MV-4-11 (cell line): ENCODE data around the gene GLIPR1L2.
"Not testable (repeated sequence)": the region's sequence is repeated elsewhere in the genome, so short reads cannot be mapped to it uniquely, and the experiment has no call there.

Experiments
- DNase-seq: peaks from one replicate; lab custom pipeline; 2025; lab: John Stamatoyannopoulos, UW

Gene GLIPR1L2

DNA sequence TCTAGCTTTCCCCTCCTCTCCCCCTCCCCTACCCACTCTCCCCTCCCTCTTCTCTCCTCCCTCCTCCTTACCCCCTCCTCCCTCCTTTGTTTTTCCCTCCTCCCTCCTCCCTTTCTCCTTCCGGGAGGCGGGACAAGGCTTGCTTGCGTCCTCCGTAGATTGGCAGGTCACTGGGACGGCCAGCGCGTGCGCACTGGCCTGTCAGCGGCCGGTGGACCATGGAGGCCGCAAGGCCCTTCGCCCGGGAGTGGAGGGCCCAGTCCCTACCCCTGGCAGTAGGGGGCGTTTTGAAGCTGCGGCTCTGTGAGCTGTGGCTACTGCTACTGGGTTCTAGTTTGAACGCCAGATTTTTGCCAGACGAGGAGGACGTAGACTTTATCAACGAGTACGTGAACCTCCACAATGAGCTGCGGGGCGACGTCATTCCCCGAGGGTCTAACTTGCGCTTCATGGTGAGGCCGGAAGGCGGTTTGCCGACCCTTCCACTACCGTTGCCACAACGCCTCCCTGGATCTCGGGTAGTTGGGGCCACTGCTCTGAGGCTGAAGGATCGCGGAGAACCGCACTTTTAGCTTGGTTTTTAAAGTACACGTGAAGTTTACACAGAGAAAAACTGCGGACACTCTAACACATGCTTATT lies at the start of gene GLIPR1L2:
Gene GLIPR1L2, plus strand, starts transcription at position 191 of the 640 bp plus-strand sequence. Its CDS starts 28 bp downstream, at position 219.
- DNase-seq: peak; percentile 89

GRCh38 chr12:75341873-75342272 lies 49.0 kb upstream of the GLIPR1L2 start:
- DNase-seq: no peak

- no peak for DNase-seq
Measured at GRCh38 chr12:75345531-75345930, 45.4 kb upstream of the GLIPR1L2 start.

DNA sequence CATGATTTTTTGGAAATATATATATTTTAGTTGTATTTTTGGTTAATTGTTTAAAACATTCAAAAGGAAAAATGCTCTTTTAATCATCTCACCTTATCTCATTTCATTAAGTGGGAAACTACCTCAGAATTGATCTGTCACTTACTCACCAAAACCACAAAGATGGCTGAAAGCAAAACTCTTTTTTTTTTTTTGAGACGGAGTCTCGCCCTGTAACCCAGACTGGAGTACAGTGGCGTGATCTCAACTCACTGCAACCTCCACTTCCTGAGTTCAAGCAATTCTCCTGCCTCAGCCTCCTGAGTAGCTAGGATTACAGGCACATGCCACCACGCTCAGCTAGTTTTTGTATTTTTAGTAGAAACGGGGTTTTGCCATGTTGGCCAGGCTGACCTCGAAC lies 44.7 kb upstream of the GLIPR1L2 start:
- not testable (repeated sequence) for DNase-seq

DNA sequence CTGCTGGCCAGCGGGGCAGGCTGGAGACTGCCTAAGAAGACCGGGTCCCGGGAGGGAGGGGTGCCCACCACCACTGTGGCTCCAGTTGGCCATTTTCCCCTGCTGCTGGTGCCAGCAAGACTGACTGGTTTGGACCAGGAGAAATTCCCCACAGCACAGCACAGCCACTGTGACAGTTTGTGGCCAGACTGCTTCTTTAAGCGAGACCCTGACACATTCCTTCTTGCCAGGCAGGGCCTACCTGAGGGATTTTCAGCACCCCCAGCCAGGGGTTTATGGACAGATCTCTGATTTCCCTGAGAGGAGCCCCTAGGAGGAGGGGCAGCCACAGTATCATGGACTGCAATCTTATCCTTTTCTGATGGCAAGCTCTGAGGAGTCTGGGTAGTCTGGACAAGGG lies 40.9 kb upstream of the GLIPR1L2 start:
- no peak for DNase-seq

DNA sequence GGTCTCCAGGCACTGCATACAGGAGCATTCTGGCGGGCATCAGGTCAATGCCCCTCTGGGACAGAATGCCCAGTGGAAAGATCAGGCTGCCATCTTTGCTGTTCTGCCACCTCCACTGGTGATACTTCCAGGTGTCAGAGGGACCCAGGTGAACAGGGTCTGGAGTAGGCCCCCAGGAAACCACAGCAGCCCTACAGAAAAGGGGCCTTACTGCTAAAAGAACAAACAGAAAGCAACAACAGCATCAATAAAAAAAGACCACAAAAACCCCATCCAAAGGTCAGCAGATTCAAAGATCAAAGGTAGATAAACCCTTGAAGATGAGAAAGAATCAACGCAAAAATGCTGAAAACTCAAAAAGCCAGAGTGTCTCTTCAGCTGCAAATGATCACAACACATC lies 40.5 kb upstream of the GLIPR1L2 start:
- no peak for DNase-seq

- no peak for DNase-seq
Measured at GRCh38 chr12:75354011-75354410, 36.9 kb upstream of the GLIPR1L2 start.

- no peak for DNase-seq
Measured at GRCh38 chr12:75360920-75361319, 30.0 kb upstream of the GLIPR1L2 start.

- peak; percentile 55 for DNase-seq
Measured at GRCh38 chr12:75361408-75361807, 29.5 kb upstream of the GLIPR1L2 start.

- DNase-seq: peak; percentile 96
Measured at GRCh38 chr12:75364919-75365318, 26.0 kb upstream of the GLIPR1L2 start.

DNA sequence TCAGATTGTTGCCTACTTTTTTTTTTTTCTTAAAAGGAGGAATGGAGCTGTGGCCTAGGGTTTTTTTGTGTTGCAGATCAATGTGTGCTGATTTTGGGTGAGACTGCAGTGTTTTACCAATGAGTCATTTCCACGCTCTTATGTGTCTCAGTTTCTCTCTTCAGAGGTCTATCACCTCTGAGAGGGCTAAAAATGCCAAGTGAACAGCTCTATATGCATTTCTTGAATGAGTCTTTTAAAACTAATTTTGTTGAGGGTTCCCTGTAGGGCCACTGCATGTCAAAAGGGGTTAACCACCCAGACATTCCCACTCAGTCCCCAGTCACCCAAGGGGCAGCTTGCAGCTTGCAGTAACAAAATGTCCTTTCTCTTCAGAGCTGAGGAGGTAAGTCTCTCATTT lies 24.3 kb upstream of the GLIPR1L2 start:
- DNase-seq: no peak

DNA sequence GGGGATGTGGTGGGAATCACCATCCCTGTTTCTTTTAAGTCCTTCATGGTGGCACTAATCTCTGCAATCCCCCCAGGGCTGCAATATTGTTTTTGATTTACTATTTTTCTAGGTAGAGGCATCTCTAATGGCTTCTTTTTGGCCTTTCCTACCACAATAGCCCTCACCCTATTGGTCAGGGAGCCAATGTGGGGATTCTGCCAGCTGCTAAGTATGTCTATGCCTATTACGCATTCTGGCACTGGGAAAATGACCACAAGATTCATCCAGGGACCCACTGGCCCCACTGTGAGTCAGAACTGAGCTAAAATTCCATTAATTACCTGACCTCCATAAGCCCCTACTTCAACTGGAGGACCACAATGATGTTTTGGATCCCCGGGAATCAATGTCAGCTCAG lies 15.9 kb upstream of the GLIPR1L2 start:
- no peak for DNase-seq

DNA sequence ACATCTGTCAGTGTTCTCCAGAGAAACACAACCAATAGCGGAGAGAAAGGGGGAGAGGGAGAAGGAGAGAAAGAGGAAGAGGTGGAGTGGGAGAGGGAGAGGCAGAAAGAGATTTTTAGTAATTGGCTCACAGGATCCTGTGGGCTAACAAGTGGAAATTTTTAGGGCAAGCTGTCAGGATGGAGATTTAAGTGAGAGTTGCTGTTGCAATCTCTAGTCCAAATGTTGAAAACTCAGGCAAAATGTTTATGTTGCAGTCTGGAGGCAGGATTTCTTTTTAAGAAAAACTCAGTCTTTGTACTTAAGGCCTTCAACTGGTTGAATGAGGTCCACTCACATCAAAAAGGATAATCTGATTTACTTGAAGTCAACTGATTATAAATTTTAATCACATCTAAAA lies 12.5 kb upstream of the GLIPR1L2 start:
- DNase-seq: peak; percentile 66

GRCh38 chr12:75389061-75389460 lies 1.8 kb upstream of the GLIPR1L2 start:
- DNase-seq: no peak

- DNase-seq: no peak
Measured at GRCh38 chr12:75389706-75390105, 1.2 kb upstream of the GLIPR1L2 start.

- no peak for DNase-seq
Measured at GRCh38 chr12:75390156-75390898, 562 bp upstream of the GLIPR1L2 start.

DNA sequence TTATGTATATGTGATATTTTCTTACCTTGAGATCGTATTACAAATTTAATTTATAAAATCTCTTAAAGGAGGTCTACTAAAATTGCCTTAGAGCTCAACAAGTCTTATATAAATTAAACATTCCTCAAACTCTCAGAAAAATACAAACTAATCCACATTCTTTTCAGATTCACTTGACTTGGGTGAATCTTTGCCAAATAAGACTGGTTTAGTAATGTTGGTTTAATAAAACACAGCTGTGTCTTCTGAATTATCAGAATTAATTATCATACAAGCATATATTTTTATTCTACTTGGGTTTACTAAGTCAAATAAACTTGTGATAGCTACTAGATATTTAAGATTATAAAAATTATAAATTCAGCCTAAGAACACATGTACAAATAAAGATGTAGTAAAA lies 13.3 kb downstream of the GLIPR1L2 start:
- DNase-seq: no peak

- no peak for DNase-seq
Measured at GRCh38 chr12:75407683-75408082, 16.8 kb downstream of the GLIPR1L2 start.

DNA sequence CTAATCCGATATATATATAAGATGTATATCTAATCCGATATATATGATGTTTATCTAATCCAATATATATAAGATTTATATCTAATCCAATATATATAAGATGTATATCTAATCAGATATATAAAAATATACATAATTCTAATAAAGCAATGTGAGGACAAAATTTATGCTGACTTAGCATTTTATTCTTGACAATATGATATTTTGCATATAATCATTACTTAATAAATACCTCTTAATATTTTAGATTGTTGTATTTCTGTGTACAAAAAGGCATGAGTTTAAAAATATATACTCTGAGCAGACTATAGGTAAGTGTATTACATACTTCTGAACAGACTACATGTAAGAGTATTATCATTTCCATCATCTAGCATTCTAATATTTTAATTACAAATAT lies 18.9 kb downstream of the GLIPR1L2 start:
- no peak for DNase-seq

GRCh38 chr12:75414671-75415070 lies 23.8 kb downstream of the GLIPR1L2 start:
- no peak for DNase-seq

DNA sequence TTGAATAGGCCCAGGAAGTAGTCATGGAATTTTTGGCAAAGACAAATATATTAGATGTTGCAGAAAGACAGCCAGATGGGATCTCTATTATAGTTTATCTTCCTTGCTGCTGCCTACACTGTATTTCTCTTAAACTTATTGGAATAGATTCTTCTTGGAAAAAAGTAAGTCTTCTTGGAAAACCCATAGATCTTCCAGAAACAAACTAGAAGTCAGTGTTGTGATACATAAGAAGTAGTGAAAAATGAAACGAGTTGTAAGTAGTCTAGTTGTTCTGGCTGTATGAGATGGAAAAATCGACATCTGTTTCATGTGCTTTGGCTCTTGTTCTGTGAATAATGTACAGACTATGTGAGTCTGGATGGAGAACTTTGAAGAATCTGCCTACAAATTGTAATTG lies 29.0 kb downstream of the GLIPR1L2 start:
- DNase-seq: no peak

DNA sequence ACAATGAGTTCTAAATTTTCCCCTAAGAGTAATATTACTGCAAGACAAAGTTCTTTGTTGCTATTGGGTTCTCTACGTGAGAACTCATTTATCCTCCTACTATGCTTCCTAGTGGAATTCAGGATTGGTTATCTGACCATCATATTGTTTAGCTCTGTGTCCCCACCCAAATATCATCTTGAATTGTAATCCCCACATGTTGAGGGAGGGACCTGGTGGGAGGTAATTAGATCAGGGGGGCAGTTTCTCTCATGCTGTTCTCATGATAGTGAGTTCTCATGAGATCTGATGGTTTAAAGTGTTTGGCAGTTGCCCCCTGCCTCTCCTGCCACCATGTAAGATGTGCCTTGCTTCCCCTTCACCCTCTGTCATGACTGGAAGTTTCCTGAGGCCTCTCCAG lies 36.6 kb downstream of the GLIPR1L2 start:
- DNase-seq: no peak

DNA sequence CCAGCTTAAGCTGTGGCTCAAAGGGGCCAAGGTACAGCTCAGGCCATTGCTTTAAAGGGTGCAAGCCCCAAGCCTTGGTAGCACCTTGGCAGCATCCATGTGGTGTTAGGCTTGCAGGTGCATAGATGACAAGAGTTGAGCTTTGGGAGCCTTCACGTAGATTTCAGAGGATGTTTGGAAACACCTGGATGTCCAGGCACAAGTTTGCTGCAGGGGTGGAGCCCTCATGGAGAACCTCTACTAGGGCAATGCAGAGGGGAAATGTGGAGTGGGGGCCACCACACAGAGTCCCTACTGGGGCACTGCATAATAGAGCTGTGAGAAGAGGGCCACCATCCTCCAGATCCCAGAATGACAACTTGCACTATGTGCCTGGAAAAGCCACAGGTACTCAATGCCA lies 37.9 kb downstream of the GLIPR1L2 start:
- no peak for DNase-seq

GRCh38 chr12:75432924-75433323 lies 42.0 kb downstream of the GLIPR1L2 start:
- DNase-seq: no peak
